Activated gamma-delta T cell (primary cell): Measurements from ENCODE around the gene ABCA9.

Source experiments
- DNase-seq: peaks from one replicate; lab custom pipeline; 2025; lab: John Stamatoyannopoulos, UW

Gene ABCA9

GRCh38 chr17:69067274-69068047 lies 6.7 kb upstream of the ABCA9 start:
- no peak for DNase-seq

- DNase-seq = no peak
These were observed 5.8 kb upstream of the ABCA9 start for GRCh38 chr17:69066482-69066881.

GRCh38 chr17:69065113-69065512 lies 4.4 kb upstream of the ABCA9 start:
- DNase-seq = no peak

GRCh38 chr17:69064476-69064875 lies 3.7 kb upstream of the ABCA9 start:
- DNase-seq = no peak

- no peak for DNase-seq
These were observed 3.3 kb upstream of the ABCA9 start for GRCh38 chr17:69064001-69064400.

- no peak for DNase-seq
These were observed 2.3 kb upstream of the ABCA9 start for GRCh38 chr17:69062860-69063581.

- no peak for DNase-seq
These were observed 1.2 kb upstream of the ABCA9 start for GRCh38 chr17:69061721-69062556.

GRCh38 chr17:69059458-69060175 lies 1.1 kb downstream of the ABCA9 start:
- no peak for DNase-seq

GRCh38 chr17:69058165-69058564 lies 2.6 kb downstream of the ABCA9 start:
- DNase-seq = no peak

- no peak for DNase-seq
These were observed 3.4 kb downstream of the ABCA9 start for GRCh38 chr17:69057280-69057679.

- DNase-seq = no peak
These were observed 4.4 kb downstream of the ABCA9 start for GRCh38 chr17:69056179-69056823.

- no peak for DNase-seq
These were observed 5.4 kb downstream of the ABCA9 start for GRCh38 chr17:69055334-69055733.

- DNase-seq = no peak
These were observed 9.5 kb downstream of the ABCA9 start for GRCh38 chr17:69050999-69051775.

- DNase-seq = no peak
These were observed 12.1 kb downstream of the ABCA9 start for GRCh38 chr17:69048634-69049033.

- no peak for DNase-seq
These were observed 13.1 kb downstream of the ABCA9 start for GRCh38 chr17:69047368-69048263.

GRCh38 chr17:69046121-69046807 lies 14.5 kb downstream of the ABCA9 start:
- no peak for DNase-seq

- DNase-seq = no peak
These were observed 15.1 kb downstream of the ABCA9 start for GRCh38 chr17:69045646-69046045.

GRCh38 chr17:69044371-69044770 lies 16.4 kb downstream of the ABCA9 start:
- no peak for DNase-seq
